Pons (tissue), 1 donor: Measurements from ENCODE around the gene BLTP3A.
"Not testable (repeated sequence)": the region's sequence is repeated elsewhere in the genome, so short reads cannot be mapped to it uniquely, and the experiment has no call there.

Experiments used
- DNase-seq: peaks from one replicate; pipeline ENCODE4 v3.0.0-alpha.2; 2016; ENCODE audit warnings: low spot score

The BLTP3A gene

DNA sequence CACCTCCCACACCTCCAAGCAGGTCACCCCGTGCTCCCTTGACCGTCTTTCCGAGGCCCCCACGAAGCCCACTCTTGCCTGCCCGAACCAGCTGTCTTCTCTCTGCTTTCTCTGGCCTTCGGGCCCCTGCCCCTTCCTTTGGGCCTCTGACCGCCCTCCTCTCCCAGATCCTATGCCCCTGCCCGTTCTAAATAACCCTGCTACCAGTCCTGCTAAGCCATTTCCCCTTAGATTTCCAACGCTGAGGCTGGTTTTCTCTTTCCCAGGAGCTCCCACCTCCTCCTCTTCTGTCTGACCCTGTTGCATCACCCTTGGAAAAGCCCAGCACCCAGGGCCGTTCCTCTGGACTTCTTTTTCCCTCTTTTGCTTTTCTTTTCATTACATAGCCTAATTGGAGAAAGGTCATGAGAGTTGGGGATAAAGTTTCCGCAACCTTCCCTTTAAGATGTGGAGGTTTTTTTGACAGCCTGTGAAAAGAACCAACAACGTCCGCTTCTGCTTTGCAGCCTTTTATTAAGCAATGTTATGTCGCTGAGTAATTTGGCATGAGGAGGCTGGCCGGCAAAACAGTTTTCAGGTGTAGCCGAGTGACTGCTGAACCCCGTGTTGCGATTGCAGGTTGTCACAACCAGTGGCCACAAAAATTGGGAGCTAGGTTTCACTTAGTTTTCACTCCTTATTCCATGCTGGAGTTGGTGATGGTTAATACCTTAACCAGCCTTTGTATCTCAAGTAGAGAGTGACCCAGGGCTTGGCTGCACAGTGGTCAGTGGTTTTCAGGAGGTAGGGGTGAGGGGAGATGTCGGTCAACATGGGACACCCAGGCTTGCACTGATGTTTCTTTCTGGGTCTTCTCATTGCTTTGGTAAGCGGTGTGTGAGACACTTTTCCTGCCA is 970 bp downstream of the BLTP3A start:
- DNase-seq, result peak; percentile 34

DNA sequence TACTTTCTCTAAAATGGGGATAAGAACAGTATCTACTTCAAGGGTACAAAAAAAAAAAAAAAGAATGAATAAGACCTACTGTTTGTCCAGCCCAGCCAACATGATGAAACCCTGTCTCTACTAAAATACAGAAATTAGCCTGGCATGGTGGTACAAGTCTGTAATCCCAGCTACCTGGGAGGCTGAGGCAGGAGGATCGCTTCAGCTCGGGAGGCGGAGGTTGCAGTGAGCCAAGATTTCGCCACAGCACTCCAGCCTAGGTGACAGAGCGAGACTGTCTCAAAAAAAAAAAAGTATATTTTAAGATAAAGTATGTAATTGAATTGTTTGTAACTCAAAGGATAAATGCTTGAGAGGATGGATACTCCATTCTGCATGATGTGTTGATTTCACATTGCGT is 2.0 kb downstream of the BLTP3A start:
- no peak for DNase-seq

DNA sequence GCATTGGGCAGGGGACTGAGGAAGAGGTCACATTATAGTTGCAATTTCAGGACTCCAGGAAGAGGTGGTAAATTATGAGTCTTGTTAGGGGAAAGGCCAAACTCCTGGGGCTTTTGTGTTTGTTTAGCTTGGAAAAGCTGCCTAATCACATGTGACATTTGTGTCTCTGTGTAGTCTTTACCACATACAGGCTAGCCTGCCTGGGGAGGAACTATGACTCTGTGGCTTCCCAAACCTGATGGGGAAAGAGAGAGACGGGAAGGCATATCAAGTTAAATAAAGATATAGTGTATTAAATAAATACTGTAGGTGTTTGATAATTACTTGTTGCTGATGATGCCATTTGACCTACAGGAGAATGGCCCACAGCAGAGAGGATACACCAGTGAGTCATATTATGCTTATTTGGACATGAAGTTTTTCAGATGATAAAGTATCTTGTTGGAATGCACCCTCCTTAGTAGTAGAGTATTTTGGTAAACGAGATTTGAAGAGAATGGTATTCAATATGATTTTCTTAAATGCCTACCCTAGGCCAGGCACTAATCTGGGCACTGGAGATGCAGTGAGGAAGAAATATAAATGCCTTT is 4.0 kb downstream of the BLTP3A start:
- no peak for DNase-seq

GRCh38 chr6:34798057-34798456 is 6.2 kb downstream of the BLTP3A start:
- DNase-seq, result no peak

DNA sequence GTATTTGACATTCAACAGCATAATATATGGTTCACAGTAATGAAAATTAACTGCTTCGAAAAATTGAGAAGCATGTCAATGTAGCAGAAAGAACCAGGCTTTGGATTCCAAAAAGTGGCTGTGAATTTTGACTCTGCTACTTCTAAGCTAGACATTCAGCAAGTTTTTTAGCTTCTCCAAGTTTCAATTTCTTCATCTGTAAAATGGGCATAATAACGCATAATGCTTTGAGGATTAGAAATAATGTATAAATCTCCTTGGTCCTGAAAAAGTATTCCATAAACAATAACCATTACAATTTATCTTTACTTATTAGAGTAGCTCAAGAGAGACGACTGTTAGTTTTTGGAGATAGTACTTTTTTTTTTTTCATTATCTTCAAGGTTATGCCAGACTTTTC is 7.7 kb downstream of the BLTP3A start:
- no peak for DNase-seq

- DNase-seq, result no peak
Measured at GRCh38 chr6:34804543-34804942, 12.7 kb downstream of the BLTP3A start.

- not testable (repeated sequence) for DNase-seq
Measured at GRCh38 chr6:34805074-34805473, 13.2 kb downstream of the BLTP3A start.

DNA sequence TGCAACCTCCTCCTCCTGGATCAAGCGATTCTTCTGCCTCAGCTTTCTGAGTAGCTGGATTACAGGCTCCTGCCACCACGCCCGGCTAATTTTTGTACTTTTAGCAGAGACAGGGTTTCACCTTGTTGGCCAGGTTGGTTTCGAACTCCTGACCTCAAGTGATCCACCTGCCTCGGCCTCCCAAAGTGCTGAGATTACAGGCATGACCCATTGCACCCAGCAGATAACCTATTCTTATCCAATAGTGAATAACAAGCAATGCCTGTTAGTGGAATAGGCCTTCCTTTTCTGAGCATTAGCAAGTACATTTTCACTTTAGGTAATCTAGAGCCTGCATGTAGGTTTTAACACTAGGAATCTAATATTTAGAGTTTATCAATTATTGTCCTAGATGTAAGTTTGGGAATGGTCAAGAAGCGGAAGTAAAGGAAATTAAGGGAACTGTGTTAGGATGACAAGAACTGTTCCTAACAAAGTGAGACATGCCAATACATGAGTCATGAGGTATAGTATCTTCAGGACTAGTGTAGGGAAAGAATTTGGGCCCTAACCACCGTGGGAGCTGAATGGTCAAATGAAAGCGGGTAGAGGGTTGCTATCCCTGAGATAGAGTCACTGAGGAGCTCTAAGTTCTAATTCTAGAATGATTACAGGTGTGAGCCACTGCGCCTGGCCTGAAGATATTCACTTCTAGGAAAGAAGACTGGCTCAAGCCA is 15.0 kb downstream of the BLTP3A start:
- DNase-seq, result no peak

GRCh38 chr6:34808473-34808872 is 16.6 kb downstream of the BLTP3A start:
- not testable (repeated sequence) for DNase-seq

GRCh38 chr6:34809419-34809818 is 17.5 kb downstream of the BLTP3A start:
- DNase-seq, result not testable (repeated sequence)

GRCh38 chr6:34810017-34810882 is 18.4 kb downstream of the BLTP3A start:
- no peak for DNase-seq

DNA sequence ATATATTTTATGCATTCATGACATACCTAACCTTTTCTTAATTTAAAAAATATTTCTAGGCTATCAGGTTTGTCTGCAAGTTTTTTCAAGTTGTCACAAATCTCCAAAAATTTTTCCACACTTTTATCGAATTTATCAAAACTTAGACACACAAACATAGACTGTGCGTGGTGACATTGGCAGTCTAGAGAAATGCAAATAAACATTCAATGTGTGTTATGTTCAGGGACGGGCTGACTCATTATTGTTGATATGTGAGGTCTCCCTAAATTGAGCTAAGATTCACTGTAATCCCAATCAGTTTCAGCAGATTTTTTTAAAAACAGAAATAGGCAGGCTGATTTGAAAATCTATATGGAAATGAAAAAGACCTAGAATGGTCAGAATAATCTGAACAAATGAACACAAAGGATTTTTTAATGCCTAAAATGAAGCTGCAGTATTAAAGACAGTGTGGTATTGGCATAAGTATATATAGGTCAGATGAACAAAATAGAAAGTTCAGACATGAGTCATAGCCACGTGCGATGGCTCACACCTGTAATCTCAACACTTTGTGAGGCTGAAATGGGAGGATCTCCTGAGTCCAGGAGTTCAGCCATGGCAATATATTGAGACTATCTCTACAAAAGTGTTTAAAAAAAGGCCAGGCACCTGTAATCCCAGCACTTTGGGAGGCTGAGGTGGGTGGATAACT is 19.2 kb downstream of the BLTP3A start:
- no peak for DNase-seq

DNA sequence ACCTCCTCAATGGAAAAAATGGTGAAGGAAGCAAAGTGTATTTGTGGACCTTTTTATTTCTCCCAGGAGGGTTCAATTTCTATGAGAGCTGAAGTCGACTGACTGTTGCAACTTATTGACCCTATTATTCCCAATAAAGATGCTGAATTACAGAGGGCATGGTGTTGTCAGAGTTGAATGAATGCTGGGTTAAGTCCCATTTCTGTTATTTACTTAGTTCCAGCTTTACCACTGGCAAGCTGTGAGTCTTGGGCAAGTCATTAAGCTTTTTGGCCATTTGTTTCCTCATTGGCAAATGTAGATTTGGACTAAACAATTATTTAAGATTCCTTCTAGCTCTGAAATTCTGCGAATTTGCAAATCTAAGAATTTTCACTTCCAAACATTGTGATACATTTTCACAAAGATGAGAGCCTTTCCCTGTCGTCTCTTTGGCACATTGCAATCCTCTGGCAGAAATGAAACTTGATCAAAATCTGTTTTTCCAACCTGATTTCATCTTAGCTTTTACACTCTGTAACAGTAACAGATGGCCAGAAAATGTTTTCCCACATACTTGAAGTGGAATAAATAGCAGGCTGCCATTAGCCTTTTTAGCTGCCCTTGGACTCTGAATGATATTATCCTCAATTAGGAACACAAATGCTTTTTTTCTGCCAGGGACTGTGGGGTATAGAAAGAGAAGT is 21.3 kb downstream of the BLTP3A start:
- DNase-seq, result peak; percentile 15

GRCh38 chr6:34816635-34817301 is 24.9 kb downstream of the BLTP3A start:
- peak; percentile 34 for DNase-seq

GRCh38 chr6:34817446-34817845 is 25.6 kb downstream of the BLTP3A start:
- no peak for DNase-seq

GRCh38 chr6:34818872-34819570 is 27.1 kb downstream of the BLTP3A start:
- peak; percentile 45 for DNase-seq

DNA sequence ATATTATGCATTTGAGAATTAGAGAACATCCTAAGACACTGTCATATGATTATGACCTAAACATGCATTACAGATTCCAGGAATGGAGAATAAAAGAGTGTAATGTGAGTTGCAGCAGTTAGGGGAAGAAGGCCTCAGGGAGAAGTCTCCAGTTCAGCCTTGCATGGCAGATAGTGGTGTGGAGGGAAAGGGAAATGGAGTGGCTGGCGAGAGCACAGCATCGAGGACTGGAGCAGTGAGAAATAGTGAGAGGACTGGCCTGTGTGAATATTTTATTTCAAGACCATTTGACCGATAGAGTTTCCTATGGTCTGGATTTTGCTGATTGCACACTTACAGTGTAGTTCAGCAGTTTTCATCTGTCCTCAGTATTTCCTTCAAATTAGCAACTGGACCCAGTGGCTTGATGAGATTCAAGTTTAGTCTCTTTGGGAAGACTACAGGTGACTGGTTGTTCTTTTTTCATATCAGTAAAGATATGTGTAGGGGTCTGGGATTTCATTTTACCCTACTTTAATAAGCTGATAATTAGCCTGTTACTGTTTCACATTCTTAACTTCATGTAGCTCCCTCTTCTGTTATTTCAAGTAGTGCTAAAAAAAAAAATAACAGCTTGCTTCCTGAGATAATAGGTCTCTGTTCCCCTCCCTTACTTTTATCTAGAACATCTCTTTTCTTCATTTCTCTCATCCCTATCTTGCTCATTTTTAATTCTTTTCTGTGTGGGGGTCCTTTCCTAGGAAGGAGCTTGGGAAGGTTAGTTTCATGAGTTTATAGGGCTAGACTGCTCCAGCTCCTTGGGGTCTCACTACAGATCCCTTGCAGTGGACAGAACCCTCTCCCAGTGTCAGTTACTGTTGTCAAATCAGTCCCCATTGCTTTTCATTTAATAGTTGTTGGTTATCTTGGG is 27.9 kb downstream of the BLTP3A start:
- no peak for DNase-seq

- DNase-seq, result no peak
Measured at GRCh38 chr6:34829137-34829536, 37.3 kb downstream of the BLTP3A start.
